Glomerular endothelial cell (primary cell): ENCODE data around the gene ITGA11. TPM values are rescaled to one million over a fixed set of nuclear protein-coding genes. Genes with fewer than 3 reads are reported as not detected.

Experiments used
- DNase-seq: peaks from one replicate; pipeline ENCODE4 v3.0.0-alpha.2; 2011; ENCODE audit warnings: low read depth, low spot score; ENCODE audit errors: extremely low read depth
- total RNA-seq: library from RNA; depleted of rRNA; stranded (reverse); fragments of >200 nt; gene quantifications from 2 replicates; pipeline ENCODE4 v1.2.3, GENCODE V29; 2015

The ITGA11 gene
- total RNA-seq, 1 donor from 2014 or later = 54.2 TPM

DNA sequence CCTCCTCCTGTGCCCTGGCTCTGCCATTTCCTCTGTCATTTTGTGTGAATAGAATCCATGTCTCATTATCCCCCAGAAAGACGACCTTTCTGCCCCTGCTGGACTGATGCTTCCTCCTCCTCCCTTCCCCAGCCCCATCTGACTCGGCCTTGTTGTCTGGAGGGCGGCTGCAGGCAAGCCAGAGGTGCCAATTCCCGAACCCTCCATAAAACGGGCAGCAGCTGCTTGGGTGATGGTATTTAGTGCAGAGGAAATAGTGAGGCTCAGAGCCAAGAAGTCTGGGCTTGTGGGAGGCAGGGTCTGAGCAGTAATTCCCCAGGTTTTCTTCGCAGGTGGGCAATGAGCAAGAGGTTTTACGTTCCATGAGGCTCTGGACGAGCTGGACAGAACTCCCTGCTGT lies 71.2 kb downstream of the ITGA11 start:
- DNase-seq = no peak

DNA sequence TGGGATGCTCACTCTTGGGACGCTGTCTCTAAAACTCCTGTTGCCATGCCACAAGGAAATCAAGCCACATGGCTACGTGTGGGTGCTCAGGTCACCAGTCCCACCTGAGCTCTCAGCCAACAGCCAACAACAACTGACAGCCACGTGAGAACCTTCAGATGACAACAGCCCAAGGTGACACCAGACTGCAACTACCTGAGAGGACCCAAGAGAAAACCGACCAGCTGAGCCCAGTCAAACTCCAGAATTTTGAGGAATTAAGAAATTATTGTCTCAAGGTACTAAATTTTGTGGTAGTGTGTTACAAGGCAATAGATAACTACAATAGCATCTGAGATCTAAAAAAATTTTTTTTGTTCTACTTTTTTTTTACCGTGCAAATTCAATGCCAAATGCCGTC lies 75.2 kb downstream of the ITGA11 start:
- no peak for DNase-seq

DNA sequence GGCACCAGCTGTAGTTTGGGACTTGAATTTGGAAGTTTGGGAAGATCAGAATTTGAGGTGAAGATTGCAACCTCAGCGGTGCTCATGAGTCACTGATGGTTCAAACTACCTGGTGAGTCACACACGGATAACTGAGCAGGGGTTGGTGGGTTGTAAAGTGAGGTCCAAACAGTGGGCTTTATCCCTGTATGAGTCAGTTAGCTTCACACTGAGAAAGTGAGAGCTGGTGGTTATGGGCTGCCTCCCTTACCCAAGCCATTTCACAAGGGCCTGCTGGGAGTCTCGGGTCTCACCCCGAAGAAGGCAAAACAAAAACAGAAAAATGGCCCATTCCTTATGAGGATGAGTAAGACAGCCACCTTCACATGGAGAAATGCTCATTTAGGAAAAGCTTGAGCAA lies 77.0 kb downstream of the ITGA11 start:
- no peak for DNase-seq

DNA sequence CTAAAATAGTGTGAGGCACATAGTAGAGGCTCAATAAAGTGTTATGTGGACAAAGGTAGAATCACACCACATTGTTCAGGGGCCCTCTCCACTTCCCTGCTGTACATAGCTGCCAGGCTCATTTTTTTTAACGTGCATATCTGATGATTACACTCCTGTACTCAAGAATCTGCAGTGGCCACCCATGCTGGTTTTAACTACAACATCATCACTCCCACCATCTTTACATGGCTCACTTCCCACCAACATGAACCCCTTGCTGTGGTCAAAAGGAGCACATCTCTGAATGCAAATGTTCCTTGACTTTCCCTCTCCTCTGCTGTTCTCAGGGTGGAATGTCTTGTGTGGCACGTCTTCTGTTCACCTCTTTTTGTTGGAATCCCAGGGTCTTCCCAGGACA lies 77.7 kb downstream of the ITGA11 start:
- DNase-seq = no peak

DNA sequence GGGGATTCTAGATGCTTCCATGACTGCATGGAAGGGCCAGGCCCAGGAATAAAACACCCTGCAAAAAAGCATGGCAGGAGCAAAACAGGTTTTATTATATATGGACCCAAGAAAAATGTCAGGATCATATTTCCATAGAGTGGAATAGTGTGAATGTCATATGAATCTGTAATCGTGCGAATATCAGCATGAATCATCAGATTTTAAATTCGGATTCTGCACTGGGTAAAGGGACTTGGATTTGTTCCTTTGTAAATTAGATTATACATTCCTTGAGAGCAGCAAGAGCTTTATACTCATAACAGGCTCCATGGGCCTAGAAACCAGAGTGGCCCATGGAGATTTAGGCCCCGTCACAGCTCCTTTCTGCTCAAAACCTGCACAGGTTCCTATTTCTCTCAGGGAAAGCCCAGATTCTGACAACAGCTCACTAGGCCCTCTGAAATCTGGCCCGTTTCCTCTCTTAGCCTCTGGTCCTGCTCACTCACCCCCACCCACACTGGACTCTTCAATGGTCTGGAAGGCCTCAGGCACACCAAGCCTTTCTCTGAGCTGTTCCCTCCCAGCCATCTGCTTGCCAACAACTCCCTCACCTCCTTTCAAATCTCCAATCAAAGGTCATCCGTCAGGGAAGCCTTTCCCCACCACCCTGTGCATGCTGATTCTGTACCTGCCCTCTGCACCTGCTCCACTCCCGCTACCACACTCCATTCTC lies 78.4 kb downstream of the ITGA11 start:
- DNase-seq = no peak

DNA sequence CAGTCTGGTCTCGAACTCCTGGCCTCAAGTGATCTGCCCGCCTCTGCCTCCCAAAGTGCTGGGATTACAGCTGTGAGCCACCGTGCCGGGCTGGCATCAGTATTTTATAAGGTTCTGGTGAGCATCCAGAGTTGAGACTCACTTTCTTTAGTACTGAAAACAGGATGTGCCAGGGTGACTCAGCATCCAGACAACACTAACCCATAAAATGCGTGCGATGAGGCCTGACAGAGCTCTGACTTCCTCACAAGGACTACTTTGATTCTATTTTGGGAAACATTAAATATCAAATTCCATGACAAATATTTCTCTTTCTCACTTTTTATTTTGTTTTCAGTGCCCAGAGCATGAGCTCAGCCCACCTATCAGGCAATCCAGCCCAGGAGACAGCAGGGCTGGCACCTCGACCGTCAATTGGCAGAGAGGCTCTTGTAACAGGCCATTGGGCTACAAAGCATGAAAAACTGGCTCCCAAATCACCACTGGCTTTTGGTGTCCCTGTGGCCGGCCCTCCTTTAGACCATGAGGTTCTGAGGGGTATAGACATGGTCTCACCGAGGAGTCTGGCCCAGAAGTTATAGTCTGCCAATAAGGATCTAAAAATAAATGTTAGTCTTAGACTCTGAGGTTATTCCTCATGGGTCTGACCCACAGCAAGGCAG lies 79.4 kb downstream of the ITGA11 start:
- DNase-seq = peak; percentile 95

DNA sequence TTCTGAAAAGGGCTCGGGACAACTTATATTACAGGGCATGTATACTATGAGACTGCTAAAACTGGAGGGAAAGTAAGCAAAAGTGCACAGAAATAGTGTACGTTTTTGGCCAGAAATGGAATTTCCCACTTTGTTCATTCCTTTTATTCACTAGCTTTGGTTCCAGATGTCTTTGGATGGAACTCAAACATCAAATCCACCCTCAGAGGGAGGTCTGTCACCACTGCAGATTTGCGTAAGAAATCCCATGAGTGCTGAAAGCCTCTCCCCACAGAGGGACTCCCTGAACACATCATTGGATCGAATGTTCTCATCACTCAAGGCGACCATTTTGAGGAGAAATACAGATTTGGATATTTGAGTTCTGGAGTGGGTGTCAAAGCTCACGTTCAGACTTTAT lies 82.8 kb downstream of the ITGA11 start:
- no peak for DNase-seq

DNA sequence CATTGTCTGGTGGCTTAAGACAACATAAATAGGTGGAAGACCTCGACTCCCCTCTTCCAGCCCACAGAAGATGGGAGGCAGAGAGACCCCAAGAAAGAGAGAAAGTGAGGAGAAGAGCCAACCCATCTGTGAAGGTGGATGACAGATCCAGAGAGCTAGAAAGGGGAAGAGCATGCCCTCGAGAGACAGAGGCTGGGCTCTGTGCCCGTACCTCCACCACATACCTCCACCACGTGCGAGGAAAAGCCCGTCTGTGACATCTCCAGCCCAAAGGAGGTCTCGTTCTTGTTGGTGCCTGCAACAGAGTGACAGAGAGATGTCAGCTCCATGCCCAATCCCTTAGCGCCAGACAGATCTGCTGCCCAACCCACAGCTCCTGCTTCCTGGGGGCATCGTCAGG lies 83.4 kb downstream of the ITGA11 start:
- no peak for DNase-seq

DNA sequence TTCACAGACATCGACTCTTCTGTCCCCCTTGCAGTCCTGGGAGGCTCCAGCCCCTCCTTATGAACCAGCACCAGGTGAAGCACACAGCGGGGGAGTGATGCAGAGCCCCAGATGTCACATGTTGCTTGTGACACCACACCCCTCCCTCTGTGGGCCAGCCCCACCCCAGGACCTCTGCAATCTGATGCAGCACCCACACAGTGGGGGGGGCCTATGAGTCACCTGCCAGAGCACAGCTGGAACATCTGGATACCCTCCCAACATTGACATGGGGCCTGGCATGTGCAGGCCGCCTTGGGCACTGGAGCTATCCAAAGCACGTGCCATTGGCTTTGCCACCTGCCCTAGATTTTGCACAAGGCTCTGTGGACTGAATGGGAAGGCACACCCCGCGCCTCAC lies 83.9 kb downstream of the ITGA11 start:
- DNase-seq = no peak

DNA sequence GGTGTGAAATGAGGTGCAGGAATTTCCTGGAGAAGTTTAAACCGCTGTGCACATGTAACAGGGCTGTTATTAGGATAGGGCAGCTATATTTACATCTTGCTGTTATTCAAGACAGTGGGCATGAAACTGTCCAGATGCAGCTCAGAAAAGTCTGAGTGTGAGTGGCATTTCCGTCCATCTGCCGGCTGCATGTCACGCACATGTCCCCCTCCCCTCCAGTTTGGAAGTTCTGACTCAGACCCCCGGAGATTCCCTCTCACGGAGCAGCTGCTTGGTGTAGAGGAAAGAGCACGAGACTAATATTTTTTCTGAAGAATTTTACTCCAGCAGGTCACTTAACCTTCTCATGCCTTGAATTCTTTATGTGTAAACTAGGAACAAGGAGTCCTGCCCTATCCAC lies 84.6 kb downstream of the ITGA11 start:
- no peak for DNase-seq

DNA sequence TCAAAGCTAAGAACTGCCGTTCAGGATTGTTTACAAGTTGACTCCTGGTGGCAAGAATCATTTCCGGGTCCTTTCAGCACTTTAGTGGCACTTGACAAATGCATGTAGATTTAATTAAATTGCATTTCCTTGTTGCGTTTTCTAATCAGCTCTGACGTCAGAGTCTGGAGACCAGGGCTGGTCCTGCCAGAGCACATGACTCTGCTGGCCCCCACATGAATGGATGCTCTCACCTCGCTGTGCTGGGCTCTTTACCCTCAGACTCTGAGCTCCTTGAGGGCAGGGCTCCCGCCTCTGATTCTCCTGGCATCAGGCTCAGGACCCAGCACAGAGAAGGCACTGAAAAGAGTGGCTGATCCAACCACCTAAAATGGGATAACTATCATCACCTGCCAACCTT lies 85.0 kb downstream of the ITGA11 start:
- no peak for DNase-seq

DNA sequence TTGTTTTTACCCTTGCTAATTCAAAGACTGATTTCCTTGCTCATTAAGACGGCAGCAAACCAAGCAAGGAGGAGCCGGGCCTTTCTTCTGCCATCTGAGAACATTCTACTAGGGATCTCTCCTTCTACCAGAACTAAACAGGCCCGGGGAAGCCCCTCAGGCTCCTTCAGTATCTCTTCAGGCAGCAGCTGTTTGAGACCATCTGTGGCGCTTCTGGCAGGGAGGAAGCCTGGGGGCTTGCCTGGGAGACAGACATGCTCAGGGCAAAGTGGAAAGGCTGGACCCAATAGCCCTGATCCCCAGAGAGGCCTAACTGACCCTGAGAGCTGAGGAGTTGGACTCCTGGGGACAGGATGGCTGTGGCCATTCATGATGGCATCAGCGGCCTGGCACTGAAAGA lies 86.5 kb downstream of the ITGA11 start:
- DNase-seq = no peak

DNA sequence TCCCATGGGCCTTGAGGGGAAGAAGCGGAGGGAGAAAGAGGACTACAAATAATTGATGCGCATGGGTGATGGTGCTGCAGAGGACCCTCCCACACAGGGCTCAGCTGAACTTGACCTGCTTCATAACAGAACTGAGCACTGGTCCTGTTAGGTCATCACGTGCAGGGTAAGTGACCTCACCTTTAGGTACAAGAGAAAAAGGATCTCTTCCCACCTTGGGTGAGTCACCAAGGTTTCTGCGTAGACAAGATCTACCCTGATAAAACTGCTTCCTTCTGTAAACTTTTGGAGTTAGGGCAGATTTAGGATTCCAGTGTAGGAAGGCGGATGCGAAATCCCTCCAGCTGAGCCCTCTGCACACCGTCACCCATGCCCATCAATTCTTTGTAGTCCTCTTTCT lies 87.4 kb downstream of the ITGA11 start:
- no peak for DNase-seq

DNA sequence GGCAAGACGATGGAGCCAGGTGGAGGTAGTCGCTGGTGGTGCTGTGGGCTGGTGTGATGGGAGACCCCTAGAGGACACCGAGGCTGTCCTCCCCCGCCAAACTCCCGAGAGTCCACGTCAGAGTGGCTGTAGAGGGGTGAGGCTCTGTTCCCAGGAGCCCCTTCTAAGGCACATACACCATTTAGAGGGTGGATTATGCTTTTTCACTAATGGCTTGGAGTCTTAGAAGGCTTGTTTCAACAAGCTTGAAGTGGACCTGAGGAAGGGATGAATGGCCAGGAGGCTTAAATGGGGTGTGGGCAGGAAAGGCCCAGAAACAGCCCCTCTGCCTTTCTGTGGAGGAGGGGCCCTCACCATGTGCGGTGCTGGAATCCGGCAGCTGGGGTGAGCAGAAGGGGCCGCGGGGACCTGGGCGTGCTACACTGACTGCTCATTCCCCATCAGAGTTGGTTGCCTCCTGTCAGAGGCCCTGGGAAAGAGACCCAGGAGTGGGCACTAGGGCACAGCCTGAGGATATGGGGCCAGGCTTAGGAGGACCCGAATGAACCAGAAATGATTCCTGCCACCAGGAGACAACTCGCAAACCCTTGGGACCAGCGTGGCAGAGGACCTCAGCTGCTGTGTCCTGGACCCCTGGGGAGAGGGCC lies 88.3 kb downstream of the ITGA11 start:
- DNase-seq = no peak

DNA sequence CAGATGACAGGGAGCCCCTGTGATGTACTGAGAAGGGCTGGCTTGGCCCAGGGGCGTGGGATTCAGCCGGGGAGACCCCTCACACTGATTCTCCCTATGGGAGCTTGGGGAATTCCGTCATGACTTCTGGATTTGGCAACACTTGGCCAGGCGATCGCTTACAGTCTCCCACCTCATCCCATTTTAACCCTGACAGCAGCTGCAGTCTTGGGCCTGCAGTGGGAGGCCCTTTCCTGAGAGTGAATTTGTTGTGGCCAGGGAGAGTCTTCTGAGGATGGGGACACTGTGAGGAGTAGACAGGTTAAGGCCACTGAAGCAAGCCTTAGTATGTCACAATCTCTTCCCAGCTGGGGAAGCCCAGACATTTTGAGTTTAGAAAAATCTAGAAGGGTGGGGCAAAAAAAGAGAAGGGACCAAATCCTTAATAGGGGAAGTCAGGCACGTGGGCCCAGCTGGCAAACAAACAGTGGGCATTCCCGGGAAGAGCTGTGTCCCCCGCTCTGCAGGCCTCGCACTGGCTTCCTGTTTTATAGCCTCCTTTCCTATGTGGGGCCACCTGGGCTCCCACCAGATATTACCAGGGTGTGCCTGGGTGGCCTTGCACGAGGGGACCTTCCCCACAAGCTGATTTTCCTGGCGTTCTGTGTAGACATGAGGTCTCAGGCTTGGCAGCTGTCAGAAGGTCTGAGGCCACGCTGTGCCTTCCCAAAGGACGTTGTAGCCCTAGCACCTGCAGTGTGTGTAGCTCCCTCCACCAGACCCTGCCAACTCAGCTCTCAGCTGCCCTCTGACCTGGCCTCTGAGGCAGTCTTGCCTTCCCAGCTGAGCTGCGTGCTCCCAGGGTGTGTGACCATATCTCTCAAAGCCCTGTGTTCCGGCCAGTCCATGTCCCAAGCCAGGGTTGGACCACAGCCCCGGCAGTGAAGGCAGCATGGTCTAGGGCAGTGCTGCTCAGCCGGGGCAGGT lies 89.9 kb downstream of the ITGA11 start:
- no peak for DNase-seq

DNA sequence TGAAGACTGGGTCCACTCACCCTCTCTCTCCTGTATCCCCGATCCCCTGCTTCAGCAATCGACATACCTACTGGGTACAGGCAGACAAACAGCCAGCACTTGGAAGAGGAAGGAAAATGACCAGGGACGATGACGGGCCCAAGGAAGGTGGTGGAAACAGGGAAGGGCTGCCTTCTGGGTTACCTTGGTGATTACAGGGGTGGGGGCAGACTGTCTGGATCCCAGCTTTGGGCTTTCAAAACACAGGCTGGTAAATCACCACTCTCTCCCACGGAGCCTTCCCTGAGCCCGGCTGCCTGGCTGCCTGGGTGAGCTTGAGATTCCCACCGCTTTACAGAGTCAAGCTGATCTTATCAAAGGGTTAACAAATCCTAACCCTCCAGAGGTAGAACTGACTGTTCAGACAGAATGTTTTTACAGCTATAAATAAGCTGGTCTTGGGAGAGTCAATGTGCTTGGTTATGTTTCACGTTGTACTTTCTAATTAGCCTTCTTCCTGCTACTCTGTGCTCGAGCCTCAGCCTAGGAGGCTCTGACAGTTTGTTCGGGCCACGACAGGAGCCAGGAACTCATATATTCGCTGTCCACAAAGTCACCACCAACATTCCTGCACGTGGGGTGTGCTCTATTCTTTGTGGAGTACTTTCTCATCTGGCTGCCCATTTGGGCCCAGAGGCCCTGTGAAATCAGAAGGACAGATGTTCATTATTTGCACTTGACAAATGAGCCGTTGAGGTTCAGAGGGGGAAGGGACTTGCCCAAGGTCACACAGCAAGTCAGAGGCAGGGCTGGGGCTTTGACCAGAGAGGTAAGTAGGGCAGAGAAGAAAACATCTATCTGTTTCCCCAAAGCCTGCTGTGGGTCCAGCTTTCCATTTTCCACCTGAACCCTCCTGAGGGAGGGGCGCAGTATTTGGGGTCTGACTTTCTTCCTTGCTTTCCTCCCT lies 91.0 kb downstream of the ITGA11 start:
- no peak for DNase-seq

DNA sequence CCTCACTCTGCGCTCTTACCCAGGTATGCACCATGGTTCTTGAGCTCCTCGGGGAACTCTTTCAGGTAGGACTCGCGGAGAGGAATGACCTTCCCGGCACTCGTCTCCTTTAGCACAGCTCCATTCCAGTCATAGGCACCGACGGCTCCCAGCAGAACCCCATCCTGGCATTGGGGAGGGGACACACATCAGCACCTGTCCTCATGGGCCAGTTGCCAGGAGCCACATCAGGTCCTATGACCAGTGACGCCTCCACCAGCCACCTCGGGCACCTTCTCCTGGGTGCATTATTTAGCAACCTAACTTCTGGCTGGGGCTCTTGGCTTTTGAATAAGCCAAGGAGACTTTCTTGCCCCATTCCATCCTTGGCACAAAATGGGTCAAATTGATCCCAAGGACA lies 92.5 kb downstream of the ITGA11 start:
- DNase-seq = no peak

DNA sequence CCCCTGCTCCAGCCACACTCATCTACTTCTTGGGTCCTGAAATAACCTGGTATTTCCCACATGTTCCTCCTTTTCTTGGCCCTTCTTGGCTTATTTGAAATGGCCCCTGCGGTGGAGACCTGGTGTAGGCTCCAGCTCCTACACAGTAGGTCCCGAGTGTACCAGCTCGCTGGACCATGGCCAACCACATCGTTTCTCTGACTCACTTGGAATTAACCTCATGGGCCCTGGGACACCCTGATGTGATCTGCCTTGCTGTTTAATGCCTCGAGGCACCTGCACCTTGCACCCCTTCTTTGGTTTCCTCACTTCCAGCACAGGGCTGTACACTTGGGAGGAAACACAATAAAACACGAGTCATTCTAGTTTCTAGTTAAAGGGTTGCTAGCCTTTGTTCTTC lies 94.1 kb downstream of the ITGA11 start:
- DNase-seq = no peak

DNA sequence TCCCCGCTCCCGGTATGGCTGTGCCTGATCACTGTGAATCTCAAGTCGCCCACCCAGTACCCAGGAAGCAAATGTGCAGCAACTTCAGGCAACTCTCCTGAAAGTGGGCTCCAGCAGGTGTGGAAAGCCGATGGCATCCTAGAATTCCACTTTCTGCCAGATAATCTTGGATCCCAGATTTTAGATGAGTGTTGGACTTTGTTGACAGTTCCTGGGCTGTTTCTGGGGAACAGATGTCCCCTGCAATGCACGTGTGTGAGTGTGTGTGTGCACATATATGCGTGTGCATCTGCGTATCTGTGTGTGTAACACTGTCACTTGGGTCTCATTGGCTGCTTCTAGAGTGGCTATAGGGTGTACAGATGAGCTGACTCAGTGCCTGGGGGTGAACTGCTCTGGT lies 95.4 kb downstream of the ITGA11 start:
- DNase-seq = no peak

DNA sequence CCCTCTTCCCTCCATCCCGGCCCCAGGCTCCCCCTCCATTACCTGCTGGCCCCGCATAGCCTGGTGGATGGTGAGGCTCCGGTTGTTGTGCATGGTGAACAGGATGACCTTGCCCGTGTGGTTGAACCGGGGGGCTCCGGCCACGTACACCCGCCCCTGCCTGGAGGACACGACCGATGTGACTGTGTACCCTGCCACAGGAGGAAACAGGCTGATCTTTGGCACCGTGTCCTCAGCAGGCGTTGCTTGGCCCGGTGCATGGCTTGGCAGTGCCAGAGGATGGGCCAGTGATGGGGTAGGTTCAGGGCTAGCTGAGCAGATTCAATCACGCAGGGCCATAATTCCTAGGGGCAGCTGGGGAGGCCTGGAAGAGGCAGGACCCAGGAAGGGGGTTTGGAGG lies 96.3 kb downstream of the ITGA11 start:
- no peak for DNase-seq
